Memory B cell (primary cell): ENCODE results near the gene ZNF626.

Source experiments
- ATAC-seq: fragments of 150-1000 bp; cut with Tn5 transposase; 2 replicates; pipeline ENCODE4 v1.10.0; 2021; ENCODE audit warnings: low read depth, mild to moderate bottlenecking, moderate library complexity
- DNase-seq, 2 donors: peaks; one replicate each; pipeline ENCODE4 v3.0.0; 2022; ENCODE audit warnings: low spot score in 2 of 2
- H3K27ac Mint-ChIP-seq: one replicate; pipeline ENCODE4 v1.8.0; 2022; ENCODE audit warnings: mild to moderate bottlenecking, moderate library complexity, mixed read lengths
- H3K27me3 Mint-ChIP-seq: one replicate; pipeline ENCODE4 v1.8.0; 2022; ENCODE audit warnings: mixed read lengths
- H3K36me3 Mint-ChIP-seq: one replicate; pipeline ENCODE4 v1.8.0; 2022; ENCODE audit warnings: mild to moderate bottlenecking, mixed read lengths
- H3K4me1 Mint-ChIP-seq: one replicate; pipeline ENCODE4 v1.8.0; 2022; ENCODE audit warnings: mixed read lengths
- H3K4me3 Mint-ChIP-seq: one replicate; pipeline ENCODE4 v1.8.0; 2022; ENCODE audit warnings: mild to moderate bottlenecking, moderate library complexity, mixed read lengths
- H3K9me3 Mint-ChIP-seq: one replicate; pipeline ENCODE4 v1.8.0; 2022; ENCODE audit warnings: mixed read lengths

Gene ZNF626

GRCh38 chr19:20611866-20612265 lies 49.5 kb downstream of the ZNF626 start:
- Mint-ChIP-seq H3K27ac (no peak overlapping the region), H3K4me1 (peaks cover 3% of the 10 kb centered on the region), H3K9me3 (peaks cover 22% of the 10 kb centered on the region), H3K36me3 (peaks cover 14% of the 10 kb centered on the region), H3K4me3 (no peak overlapping the region), H3K27me3 (no peaks in the 10 kb centered on the region)
- ATAC-seq (no peak), DNase-seq (no peak)

GRCh38 chr19:20607943-20608342 lies 53.4 kb downstream of the ZNF626 start:
- H3K4me1 Mint-ChIP-seq = peaks cover 3% of the 10 kb centered on the region
- no peak for ATAC-seq
- H3K27me3 Mint-ChIP-seq = no peaks in the 10 kb centered on the region
- H3K36me3 Mint-ChIP-seq = peaks cover 8% of the 10 kb centered on the region
- H3K9me3 Mint-ChIP-seq = peaks cover 11% of the 10 kb centered on the region
- H3K4me3 Mint-ChIP-seq = no peak overlapping the region
- DNase-seq = no peak
- no peak overlapping the region for H3K27ac Mint-ChIP-seq
